ENCODE measurements around the gene PPP2R3C.

DNA sequence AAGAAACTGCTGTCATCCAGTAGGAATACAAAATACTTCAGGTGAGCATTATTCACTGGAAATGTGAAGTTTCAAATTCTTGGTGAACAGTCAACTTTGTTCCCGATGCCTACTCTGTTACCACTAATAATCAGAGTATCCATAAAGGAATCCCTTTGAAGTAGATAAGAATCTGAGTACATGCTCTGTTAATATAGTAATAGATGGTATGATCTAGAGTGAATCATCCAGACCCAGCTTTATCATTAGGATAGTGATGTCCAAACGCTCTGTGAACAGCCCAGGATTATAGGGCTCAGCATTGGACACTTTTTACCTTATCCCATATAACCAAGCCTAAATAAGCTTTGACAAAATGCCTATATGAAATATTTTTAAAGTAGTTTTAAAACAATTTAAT is 33.3 kb downstream of the PPP2R3C start:
- TF ChIP-seq, protein P1, sequence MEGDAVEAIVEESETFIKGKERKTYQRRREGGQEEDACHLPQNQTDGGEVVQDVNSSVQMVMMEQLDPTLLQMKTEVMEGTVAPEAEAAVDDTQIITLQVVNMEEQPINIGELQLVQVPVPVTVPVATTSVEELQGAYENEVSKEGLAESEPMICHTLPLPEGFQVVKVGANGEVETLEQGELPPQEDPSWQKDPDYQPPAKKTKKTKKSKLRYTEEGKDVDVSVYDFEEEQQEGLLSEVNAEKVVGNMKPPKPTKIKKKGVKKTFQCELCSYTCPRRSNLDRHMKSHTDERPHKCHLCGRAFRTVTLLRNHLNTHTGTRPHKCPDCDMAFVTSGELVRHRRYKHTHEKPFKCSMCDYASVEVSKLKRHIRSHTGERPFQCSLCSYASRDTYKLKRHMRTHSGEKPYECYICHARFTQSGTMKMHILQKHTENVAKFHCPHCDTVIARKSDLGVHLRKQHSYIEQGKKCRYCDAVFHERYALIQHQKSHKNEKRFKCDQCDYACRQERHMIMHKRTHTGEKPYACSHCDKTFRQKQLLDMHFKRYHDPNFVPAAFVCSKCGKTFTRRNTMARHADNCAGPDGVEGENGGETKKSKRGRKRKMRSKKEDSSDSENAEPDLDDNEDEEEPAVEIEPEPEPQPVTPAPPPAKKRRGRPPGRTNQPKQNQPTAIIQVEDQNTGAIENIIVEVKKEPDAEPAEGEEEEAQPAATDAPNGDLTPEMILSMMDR (IDR thresholded peaks at IDR 0.05) = no peak
- no peak for TF ChIP-seq POLR2A (IDR thresholded peaks at IDR 0.05)
